Astrocyte (in vitro differentiated cells and primary cell): ENCODE measurements around the gene FANCD2. TPM values are rescaled to one million over a fixed set of nuclear protein-coding genes. Genes with fewer than 3 reads are reported as not detected.
"Not testable (repeated sequence)": the region's sequence is repeated elsewhere in the genome, so short reads cannot be mapped to it uniquely, and the experiment has no call there.

ENCODE experiments used
- DNase-seq: peaks from one replicate; pipeline ENCODE4 v3.0.0-alpha.2; 2010; ENCODE audit warnings: low read depth
- FAIRE-seq: peaks from 2 replicates; lab custom pipeline; 2011; peaks lifted over from hg19 to GRCh38; lab: Jason Lieb, UNC
- H2AFZ ChIP-seq: 2 replicates; pipeline ENCODE4 v1.6.0; 2012; ENCODE audit warnings: low read depth, low read length, inconsistent platforms
- H3K27ac ChIP-seq: 2 replicates; pipeline ENCODE4 v1.5.1; 2011; ENCODE audit warnings: low read depth, low read length, inconsistent platforms
- H3K27me3 ChIP-seq: 2 replicates; pipeline ENCODE4 v1.6.0; 2011; ENCODE audit warnings: low read length, inconsistent platforms; ENCODE audit not compliant: insufficient read depth
- H3K36me3 ChIP-seq: 2 replicates; pipeline ENCODE4 v1.5.1; 2011; ENCODE audit warnings: low read length, inconsistent platforms; ENCODE audit not compliant: insufficient read depth
- H3K4me1 ChIP-seq: 2 replicates; pipeline ENCODE4 v1.5.1; 2011; ENCODE audit warnings: low read length, inconsistent platforms; ENCODE audit not compliant: insufficient read depth
- H3K4me2 ChIP-seq: 2 replicates; pipeline ENCODE4 v1.6.0; 2012; ENCODE audit warnings: low read length, inconsistent platforms
- H3K4me3 ChIP-seq: 2 replicates; pipeline ENCODE4 v1.5.1; 2011; ENCODE audit warnings: low read depth, mild to moderate bottlenecking, low read length, inconsistent platforms; ENCODE audit not compliant: insufficient read depth
- H3K79me2 ChIP-seq: 2 replicates; pipeline ENCODE4 v1.6.0; 2012; ENCODE audit warnings: mild to moderate bottlenecking, low read length, inconsistent platforms; ENCODE audit not compliant: insufficient read depth
- H3K9ac ChIP-seq: 2 replicates; pipeline ENCODE4 v1.6.0; 2012; ENCODE audit warnings: mild to moderate bottlenecking, low read length, inconsistent platforms
- H3K9me3 ChIP-seq: 2 replicates; pipeline ENCODE4 v1.5.1; 2012; ENCODE audit warnings: low read depth, mild to moderate bottlenecking, low read length, inconsistent platforms; ENCODE audit not compliant: insufficient read depth
- H4K20me1 ChIP-seq: 2 replicates; pipeline ENCODE4 v1.6.0; 2012; ENCODE audit warnings: low read length, inconsistent platforms; ENCODE audit not compliant: insufficient read depth
- H3K27ac Mint-ChIP-seq: one replicate; pipeline ENCODE4 v1.8.0; 2021; ENCODE audit warnings: mild to moderate bottlenecking, mixed read lengths; ENCODE audit not compliant: unreplicated experiment
- H3K27me3 Mint-ChIP-seq: one replicate; pipeline ENCODE4 v1.8.0; 2021; ENCODE audit warnings: low read depth, mixed read lengths; ENCODE audit not compliant: unreplicated experiment
- H3K36me3 Mint-ChIP-seq: one replicate; pipeline ENCODE4 v1.8.0; 2021; ENCODE audit warnings: low read depth, mixed read lengths; ENCODE audit not compliant: unreplicated experiment
- H3K4me1 Mint-ChIP-seq: one replicate; pipeline ENCODE4 v1.8.0; 2021; ENCODE audit warnings: low read depth, mixed read lengths; ENCODE audit not compliant: unreplicated experiment
- H3K4me3 Mint-ChIP-seq: one replicate; pipeline ENCODE4 v1.8.0; 2021; ENCODE audit warnings: mild to moderate bottlenecking, moderate library complexity, mixed read lengths; ENCODE audit not compliant: unreplicated experiment
- H3K9me3 Mint-ChIP-seq: one replicate; pipeline ENCODE4 v1.8.0; 2021; ENCODE audit warnings: mild to moderate bottlenecking, mixed read lengths; ENCODE audit not compliant: unreplicated experiment
- EZH2 ChIP-seq: IDR thresholded peaks from 2 replicates; pipeline ENCODE4 v1.6.1; 2012; ENCODE audit warnings: mild to moderate bottlenecking, low read length, inconsistent platforms; ENCODE audit not compliant: insufficient read depth
- total RNA-seq: library from RNA; stranded (reverse); gene quantifications from 2 replicates; pipeline ENCODE4 v1.2.1, GENCODE V29; 2021
- TF ChIP-seq, protein P1 (sequence below): IDR thresholded peaks from 2 replicates; pipeline ENCODE4 v1.5.1; 2011; ENCODE audit warnings: low read depth, mild to moderate bottlenecking, inconsistent platforms, low read length, moderate library complexity; ENCODE audit not compliant: insufficient read depth

The FANCD2 gene
- total RNA-seq, 1 donor from 2014 or later, result 3.7 TPM

DNA sequence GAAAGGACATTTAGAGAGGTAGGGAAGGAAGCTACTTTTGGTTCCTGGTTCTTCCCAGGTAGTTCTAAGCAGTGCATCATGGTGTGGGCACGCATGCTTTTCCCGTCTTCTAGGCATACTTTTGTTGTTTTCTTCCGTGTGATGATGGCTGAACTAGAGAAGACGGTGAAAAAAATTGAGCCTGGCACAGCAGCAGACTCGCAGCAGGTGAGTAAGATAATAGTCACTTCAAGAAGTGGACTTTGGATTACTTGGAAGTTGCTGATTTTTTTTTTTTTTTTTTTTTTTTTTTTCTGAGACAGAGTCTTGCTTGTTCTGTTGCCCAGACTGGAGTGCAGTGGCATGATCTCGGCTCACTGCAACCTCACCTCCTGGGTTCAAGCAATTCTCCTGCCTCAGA, 63.9 kb downstream of the FANCD2 start:
- Histone ChIP-seq H3K27ac (no peak overlapping the region), H3K9ac (no peak overlapping the region), H4K20me1 (no peaks in the 10 kb centered on the region), H3K27me3 (no peaks in the 10 kb centered on the region), H3K36me3 (peaks cover 8% of the 10 kb centered on the region), H3K4me1 (no peaks in the 10 kb centered on the region), H3K79me2 (no peaks in the 10 kb centered on the region), H3K9me3 (no peaks in the 10 kb centered on the region), H3K4me3 (no peak overlapping the region), H2AFZ (no peak overlapping the region), H3K4me2 (no peak overlapping the region)
- DNase-seq (no peak), FAIRE-seq (no peak)
- no peak overlapping the region for H3K27ac Mint-ChIP-seq
- H3K27me3 Mint-ChIP-seq, result peaks cover 2% of the 10 kb centered on the region
- H3K4me3 Mint-ChIP-seq, result no peak overlapping the region
- TF ChIP-seq, protein P1, sequence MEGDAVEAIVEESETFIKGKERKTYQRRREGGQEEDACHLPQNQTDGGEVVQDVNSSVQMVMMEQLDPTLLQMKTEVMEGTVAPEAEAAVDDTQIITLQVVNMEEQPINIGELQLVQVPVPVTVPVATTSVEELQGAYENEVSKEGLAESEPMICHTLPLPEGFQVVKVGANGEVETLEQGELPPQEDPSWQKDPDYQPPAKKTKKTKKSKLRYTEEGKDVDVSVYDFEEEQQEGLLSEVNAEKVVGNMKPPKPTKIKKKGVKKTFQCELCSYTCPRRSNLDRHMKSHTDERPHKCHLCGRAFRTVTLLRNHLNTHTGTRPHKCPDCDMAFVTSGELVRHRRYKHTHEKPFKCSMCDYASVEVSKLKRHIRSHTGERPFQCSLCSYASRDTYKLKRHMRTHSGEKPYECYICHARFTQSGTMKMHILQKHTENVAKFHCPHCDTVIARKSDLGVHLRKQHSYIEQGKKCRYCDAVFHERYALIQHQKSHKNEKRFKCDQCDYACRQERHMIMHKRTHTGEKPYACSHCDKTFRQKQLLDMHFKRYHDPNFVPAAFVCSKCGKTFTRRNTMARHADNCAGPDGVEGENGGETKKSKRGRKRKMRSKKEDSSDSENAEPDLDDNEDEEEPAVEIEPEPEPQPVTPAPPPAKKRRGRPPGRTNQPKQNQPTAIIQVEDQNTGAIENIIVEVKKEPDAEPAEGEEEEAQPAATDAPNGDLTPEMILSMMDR, result no peak
- TF ChIP-seq EZH2, result no peak
- H3K9me3 Mint-ChIP-seq, result no peaks in the 10 kb centered on the region
- H3K4me1 Mint-ChIP-seq, result no peaks in the 10 kb centered on the region
- no peaks in the 10 kb centered on the region for H3K36me3 Mint-ChIP-seq

DNA sequence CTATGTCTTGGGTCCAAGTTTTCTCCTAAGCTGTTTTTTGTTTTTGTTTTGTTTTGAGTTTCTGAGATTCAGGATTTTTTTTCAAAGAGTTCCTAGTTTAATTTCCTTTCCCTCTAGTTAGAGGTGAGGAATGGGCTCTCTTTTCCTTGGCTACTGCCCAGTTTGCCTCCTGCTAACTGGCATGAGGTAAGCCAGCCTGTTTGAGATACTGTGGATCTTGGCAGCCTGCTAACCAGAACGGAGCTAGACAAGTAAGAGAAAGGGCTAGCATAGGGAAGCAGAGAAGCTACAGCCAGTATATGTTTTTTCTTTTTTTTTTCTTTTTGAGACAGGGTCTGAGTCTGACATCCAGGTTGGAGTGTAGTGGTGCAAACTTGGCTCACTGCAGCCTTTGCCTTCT, 64.5 kb downstream of the FANCD2 start:
- not testable (repeated sequence) for H3K27ac ChIP-seq, H3K36me3 Mint-ChIP-seq, FAIRE-seq, H3K9me3 Mint-ChIP-seq, DNase-seq, H3K79me2 ChIP-seq, H3K27me3 ChIP-seq, H3K27me3 Mint-ChIP-seq, H3K27ac Mint-ChIP-seq, H4K20me1 ChIP-seq, H2AFZ ChIP-seq, H3K4me3 ChIP-seq, H3K4me3 Mint-ChIP-seq, H3K36me3 ChIP-seq, H3K4me2 ChIP-seq, H3K4me1 Mint-ChIP-seq, H3K9ac ChIP-seq, H3K4me1 ChIP-seq, H3K9me3 ChIP-seq

DNA sequence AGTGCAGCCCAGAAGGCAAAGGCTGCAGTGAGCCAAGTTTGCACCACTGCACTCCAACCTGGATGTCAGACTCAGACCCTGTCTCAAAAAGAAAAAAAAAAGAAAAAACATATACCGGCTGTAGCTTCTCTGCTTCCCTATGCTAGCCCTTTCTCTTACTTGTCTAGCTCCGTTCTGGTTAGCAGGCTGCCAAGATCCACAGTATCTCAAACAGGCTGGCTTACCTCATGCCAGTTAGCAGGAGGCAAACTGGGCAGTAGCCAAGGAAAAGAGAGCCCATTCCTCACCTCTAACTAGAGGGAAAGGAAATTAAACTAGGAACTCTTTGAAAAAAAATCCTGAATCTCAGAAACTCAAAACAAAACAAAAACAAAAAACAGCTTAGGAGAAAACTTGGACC, 65.2 kb downstream of the FANCD2 start:
- not testable (repeated sequence) for H2AFZ ChIP-seq, FAIRE-seq, H3K4me3 Mint-ChIP-seq, H3K9me3 Mint-ChIP-seq, H3K4me1 ChIP-seq, H3K27ac ChIP-seq, H3K27me3 ChIP-seq, H3K4me1 Mint-ChIP-seq, H3K9me3 ChIP-seq, H3K27ac Mint-ChIP-seq, H3K9ac ChIP-seq, H4K20me1 ChIP-seq, H3K27me3 Mint-ChIP-seq, H3K79me2 ChIP-seq, H3K36me3 ChIP-seq, H3K36me3 Mint-ChIP-seq, H3K4me2 ChIP-seq, DNase-seq, H3K4me3 ChIP-seq

DNA sequence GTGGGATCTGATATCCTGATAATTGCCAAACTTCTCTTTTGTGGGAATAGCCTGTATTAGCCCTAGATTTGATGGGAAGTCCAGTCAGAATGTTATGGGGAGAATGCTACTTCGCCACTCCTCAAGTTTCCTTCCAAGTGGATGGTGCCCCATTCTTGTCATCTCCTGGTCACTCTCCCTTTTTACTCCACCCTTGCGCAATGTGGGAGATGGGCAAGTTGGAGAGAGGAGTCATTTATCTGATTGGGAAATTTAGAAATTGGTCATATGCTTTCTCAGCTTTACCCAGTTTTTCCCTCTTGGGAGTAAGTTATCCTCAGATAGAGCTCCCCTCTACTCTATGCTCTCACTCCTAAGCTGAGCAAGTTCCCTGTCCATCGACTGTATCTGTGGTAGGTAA, 67.4 kb downstream of the FANCD2 start:
- Mint-ChIP-seq H3K4me1 (no peaks in the 10 kb centered on the region), H3K9me3 (no peaks in the 10 kb centered on the region), H3K36me3 (no peaks in the 10 kb centered on the region), H3K27me3 (peaks cover 2% of the 10 kb centered on the region), H3K27ac (no peak overlapping the region), H3K4me3 (no peak overlapping the region)
- Histone ChIP-seq H3K4me1 (no peaks in the 10 kb centered on the region), H4K20me1 (no peaks in the 10 kb centered on the region), H3K4me2 (no peak overlapping the region), H3K36me3 (peaks cover 5% of the 10 kb centered on the region), H3K27me3 (no peaks in the 10 kb centered on the region), H3K9me3 (no peaks in the 10 kb centered on the region), H3K4me3 (no peak overlapping the region), H2AFZ (no peak overlapping the region), H3K79me2 (no peaks in the 10 kb centered on the region), H3K27ac (no peak overlapping the region), H3K9ac (no peak overlapping the region)
- DNase-seq (no peak), FAIRE-seq (no peak)
- TF ChIP-seq, protein P1, result no peak
- TF ChIP-seq EZH2, result no peak
